Measurements from ENCODE around the gene TCF7L2.

TCF7L2 gene

GRCh38 chr10:113133497-113134115, 183.6 kb downstream of the TCF7L2 start:
- no peak for FAIRE-seq
- no peak for TF ChIP-seq POLR2A (IDR thresholded peaks at IDR 0.05; ENCODE audit: low read depth, low read length)
- no peak for DNase-seq (ENCODE audit: insufficient read length, low spot score)

GRCh38 chr10:113135025-113135424, 185.0 kb downstream of the TCF7L2 start:
- no peak for TF ChIP-seq POLR2A (IDR thresholded peaks at IDR 0.05; ENCODE audit: low read depth, low read length)
- FAIRE-seq (no peak), DNase-seq (ENCODE audit: insufficient read length, low spot score) (no peak)

DNA sequence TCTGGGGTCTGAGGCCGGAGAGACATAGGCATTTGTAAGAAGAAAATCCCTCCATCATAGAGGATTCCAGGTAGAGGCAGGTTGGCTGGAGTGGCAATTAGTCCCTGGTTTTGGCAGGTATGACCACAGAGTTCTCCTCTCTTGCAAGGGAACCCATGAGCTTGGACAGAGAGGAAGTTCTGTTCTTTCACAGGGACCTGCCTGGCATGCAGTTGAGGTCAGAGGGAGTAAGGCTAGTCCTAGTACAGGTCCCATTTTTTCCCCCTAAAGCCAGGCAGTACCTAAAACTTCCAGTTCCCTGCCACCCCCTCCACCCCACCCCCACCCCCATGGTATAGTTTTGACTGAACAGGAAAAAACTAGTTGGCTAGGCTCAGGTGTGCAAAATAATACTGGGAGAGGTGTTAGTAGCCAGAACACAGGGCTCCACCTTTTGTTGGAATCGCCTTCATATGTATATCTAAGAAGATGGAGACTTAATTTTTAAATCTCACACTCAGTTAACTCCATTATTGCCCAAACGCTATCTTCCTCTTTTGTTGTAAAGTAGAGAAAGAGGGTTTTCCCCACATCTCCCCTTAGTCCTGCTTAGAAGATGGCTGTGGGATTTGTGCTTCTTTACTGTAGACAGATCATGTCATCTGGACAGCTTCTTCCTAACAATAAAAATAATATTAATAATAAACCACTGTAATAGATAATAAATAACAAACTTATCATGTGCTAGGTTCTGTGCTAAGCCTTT, 188.1 kb downstream of the TCF7L2 start:
- DNase-seq (ENCODE audit: insufficient read length, low spot score) (no peak), FAIRE-seq (no peak)
- no peak for TF ChIP-seq POLR2A (IDR thresholded peaks at IDR 0.05; ENCODE audit: low read depth, low read length)

- TF ChIP-seq POLR2A (IDR thresholded peaks at IDR 0.05; ENCODE audit: low read depth, low read length): no peak
- DNase-seq (ENCODE audit: insufficient read length, low spot score) (no peak), FAIRE-seq (no peak)
These were observed 189.0 kb downstream of the TCF7L2 start for GRCh38 chr10:113138937-113139585.

DNA sequence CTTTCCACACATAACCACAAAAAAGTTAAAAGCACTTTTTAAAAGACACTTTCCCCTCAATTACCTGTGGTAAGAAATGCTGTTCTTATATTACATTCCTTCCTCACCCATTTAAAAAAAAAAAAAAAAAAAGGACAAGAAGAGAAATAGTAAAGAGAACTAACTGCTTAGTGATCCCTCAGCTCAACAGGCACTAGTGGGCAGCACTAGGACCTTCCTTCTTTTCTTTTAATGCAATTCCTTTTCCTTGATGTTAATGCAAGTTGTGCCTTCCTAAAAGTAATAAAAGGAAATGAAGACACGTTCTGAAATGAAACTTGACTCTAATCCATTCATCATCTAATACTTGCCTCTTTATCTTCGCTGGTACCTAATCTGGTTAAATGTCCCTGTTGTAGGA, 189.7 kb downstream of the TCF7L2 start:
- DNase-seq (ENCODE audit: insufficient read length, low spot score) (no peak), FAIRE-seq (no peak)

DNA sequence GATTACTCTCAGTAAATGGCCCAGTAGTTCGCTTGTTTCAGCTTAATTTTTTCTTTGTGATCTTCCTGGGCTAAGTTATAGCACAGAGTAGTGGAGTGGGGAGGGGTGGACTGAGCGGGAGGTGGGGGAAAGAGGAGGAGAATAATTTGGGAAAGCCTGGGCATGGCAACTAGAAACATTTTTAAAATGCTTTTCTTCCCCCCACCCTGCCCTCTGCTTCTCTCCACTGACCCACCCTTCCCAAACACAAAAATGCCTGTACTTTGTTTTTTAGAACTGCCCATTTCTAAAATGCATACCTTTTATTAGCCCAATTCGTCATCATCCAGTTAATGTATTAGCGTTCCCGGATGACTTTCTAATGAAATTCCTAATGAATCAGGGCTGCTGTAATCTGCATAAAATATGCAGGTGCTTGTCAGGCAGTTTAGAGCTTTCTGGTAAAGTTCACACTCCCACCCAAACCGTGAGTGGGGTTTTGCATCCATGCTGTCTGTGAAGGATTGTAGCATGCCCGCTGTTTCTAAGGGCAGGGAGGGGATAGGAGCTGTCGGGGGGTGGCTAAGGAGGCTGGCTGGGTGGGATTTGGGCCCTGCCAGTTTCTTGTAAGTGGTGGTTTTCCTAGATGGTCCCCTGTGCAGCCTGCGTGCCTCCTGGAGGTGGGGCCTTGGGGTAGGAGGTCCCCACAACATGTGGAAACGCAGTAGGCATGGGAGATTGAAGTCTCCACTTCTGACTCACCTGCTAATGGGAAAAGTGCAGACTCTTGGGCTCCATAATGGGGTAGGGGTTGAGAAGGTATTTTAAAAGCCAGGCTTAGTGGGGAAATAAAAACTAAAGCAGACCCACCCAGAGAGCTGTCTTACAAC, 190.3 kb downstream of the TCF7L2 start:
- TF ChIP-seq POLR2A (IDR thresholded peaks at IDR 0.05; ENCODE audit: low read depth, low read length): no peak
- FAIRE-seq: no peak
- DNase-seq (ENCODE audit: insufficient read length, low spot score): no peak

More for the DNA sequence above, 189.7 kb downstream of the TCF7L2 start:
- TF ChIP-seq POLR2A (IDR thresholded peaks at IDR 0.05; ENCODE audit: low read depth, low read length): no peak

DNA sequence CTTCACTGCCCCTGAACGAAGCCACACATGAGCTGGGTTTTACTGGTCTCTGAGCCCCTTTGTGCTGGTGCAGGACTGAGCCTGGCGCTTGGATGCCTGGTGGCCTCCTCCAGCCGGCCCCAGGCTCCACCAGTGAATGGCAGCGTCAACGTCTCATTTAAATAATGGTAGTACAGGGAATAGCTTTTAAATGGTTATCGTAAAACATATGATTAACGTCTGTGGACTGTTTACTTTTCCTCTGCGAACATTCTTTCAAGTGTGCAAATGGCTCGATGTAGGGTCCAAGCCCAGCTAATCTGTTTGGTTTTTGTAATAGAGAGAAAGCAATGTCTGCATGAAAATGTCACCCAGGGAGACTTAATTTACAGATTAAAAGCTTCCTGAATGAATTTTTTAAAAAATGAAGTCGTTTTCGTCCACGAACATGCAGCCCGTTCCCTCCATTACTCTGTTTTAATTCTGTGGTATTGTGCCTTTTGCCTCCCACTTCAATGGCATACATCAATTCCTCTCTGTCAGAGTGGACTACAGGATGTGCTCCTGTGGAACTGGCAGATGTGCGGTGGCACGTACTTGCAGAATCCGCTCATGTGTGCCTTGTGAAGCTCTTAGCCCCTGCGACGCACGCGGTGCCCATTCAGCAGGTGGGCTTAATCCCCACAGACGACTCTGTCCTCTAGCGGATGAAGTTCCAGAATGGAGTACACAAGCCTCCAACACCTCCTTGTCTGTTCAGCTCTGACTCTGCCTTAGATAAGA, 192.7 kb downstream of the TCF7L2 start:
- TF ChIP-seq POLR2A (IDR thresholded peaks at IDR 0.05; ENCODE audit: low read depth, low read length): no peak
- FAIRE-seq (no peak), DNase-seq (ENCODE audit: insufficient read length, low spot score) (no peak)

- TF ChIP-seq POLR2A (IDR thresholded peaks at IDR 0.05; ENCODE audit: low read depth, low read length): no peak
- no peak for DNase-seq (ENCODE audit: insufficient read length, low spot score)
- FAIRE-seq: no peak
These were observed 194.5 kb downstream of the TCF7L2 start for GRCh38 chr10:113144576-113144975.

GRCh38 chr10:113148071-113148825, 198.2 kb downstream of the TCF7L2 start:
- TF ChIP-seq POLR2A (IDR thresholded peaks at IDR 0.05; ENCODE audit: low read depth, low read length): no peak
- no peak for DNase-seq (ENCODE audit: insufficient read length, low spot score)
- no peak for FAIRE-seq

DNA sequence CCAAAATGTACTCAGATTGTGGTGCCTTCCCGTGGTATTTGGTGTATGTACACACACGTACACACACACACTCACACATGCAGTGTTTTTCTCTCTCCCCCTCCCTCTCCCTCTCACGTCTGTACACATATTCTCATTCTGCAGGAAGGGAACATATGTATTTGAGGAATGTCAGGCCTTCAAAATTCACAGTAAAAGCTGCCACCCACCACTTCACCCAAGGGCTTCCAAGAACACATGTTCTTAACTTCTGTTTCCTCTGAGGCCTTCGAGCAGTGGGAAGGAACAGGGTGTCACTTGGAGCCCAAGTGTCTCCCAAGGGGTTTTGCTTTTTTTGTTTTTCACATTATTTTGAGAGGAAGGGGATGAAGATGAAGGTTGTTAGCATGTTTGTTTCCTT, 198.9 kb downstream of the TCF7L2 start:
- FAIRE-seq (no peak), DNase-seq (ENCODE audit: insufficient read length, low spot score) (no peak)
- no peak for TF ChIP-seq POLR2A (IDR thresholded peaks at IDR 0.05; ENCODE audit: low read depth, low read length)

GRCh38 chr10:113149626-113150025, 199.6 kb downstream of the TCF7L2 start:
- no peak for TF ChIP-seq POLR2A (IDR thresholded peaks at IDR 0.05; ENCODE audit: low read depth, low read length)
- FAIRE-seq (no peak), DNase-seq (ENCODE audit: insufficient read length, low spot score) (no peak)

- DNase-seq (ENCODE audit: insufficient read length, low spot score): no peak
- no peak for FAIRE-seq
- no peak for TF ChIP-seq POLR2A (IDR thresholded peaks at IDR 0.05; ENCODE audit: low read depth, low read length)
These were observed 201.2 kb downstream of the TCF7L2 start for GRCh38 chr10:113151190-113151666.

Measured in H54 (cell line).